CD4-positive, alpha-beta T cell (primary cell): ENCODE measurements around the gene C9orf78. TPM values are rescaled to one million over a fixed set of nuclear protein-coding genes. Genes with fewer than 3 reads are reported as not detected.

Experiments
- ATAC-seq: fragments of 200-7000 bp; cut with Tn5 transposase; one replicate; pipeline ENCODE4 v1.10.0; 2022; ENCODE audit warnings: mild to moderate bottlenecking; ENCODE audit not compliant: poor library complexity
- CTCF ChIA-PET: fragments of 350-600 bp; sonication (Branson Sonifier 250); formaldehyde crosslinking; loops from one replicate; lab custom pipeline; 2021; ENCODE audit warnings: antibody characterized with exemption, inconsistent platforms; lab: Charles Lee
- POLR2A ChIA-PET: fragments of 350-600 bp; sonication (Branson Sonifier 250); formaldehyde crosslinking; loops from one replicate; lab custom pipeline; 2021; ENCODE audit warnings: antibody characterized with exemption, inconsistent platforms; lab: Charles Lee
- DNase-seq, 14 experiments: peaks; one replicate each; pipeline ENCODE4 v3.0.0-alpha.2; 2013 to 2020; ENCODE audit warnings: mixed read lengths in 2 of 14
- H3K27ac ChIP-seq, 2 donors: one replicate each; pipeline versions ENCODE4 v1.5.1 to v1.7.0; 2013; ENCODE audit warnings: low read length in 2 of 2, low read depth in 1 of 2, mild to moderate bottlenecking in 1 of 2
- H3K27me3 ChIP-seq, 2 experiments: 1 replicate in 1 of 2; 2 replicates in 1 of 2; pipeline versions ENCODE4 v1.6.1 to v1.7.0; 2013; ENCODE audit warnings: low read length in 2 of 2, control low read depth in 1 of 2, mild to moderate bottlenecking in 1 of 2, moderate library complexity in 1 of 2; ENCODE audit not compliant: insufficient read depth in 2 of 2, control insufficient read depth in 1 of 2
- H3K36me3 ChIP-seq: one replicate; pipeline ENCODE4 v1.6.1; 2013; ENCODE audit warnings: low read length, control low read depth; ENCODE audit not compliant: insufficient read depth
- H3K4me1 ChIP-seq: one replicate; pipeline ENCODE4 v1.6.1; 2013; ENCODE audit warnings: low read length, control low read depth; ENCODE audit not compliant: insufficient read depth
- H3K4me3 ChIP-seq: one replicate; pipeline ENCODE4 v1.5.1; 2013; ENCODE audit warnings: mild to moderate bottlenecking, low read length, moderate library complexity
- H3K9me3 ChIP-seq, 2 experiments: 1 replicate in 1 of 2; 2 replicates in 1 of 2; pipeline versions ENCODE4 v1.6.1 to v1.7.0; 2013; ENCODE audit warnings: low read length in 2 of 2, mild to moderate bottlenecking in 2 of 2, control low read depth in 1 of 2, moderate library complexity in 1 of 2; ENCODE audit not compliant: control insufficient read depth in 1 of 2, insufficient read depth in 1 of 2
- H3K27ac Mint-ChIP-seq: one replicate; pipeline ENCODE4 v1.8.0; 2020; ENCODE audit warnings: mixed read lengths
- H3K27me3 Mint-ChIP-seq: one replicate; pipeline ENCODE4 v1.8.0; 2021; ENCODE audit warnings: mixed read lengths
- H3K36me3 Mint-ChIP-seq: one replicate; pipeline ENCODE4 v1.8.0; 2021; ENCODE audit warnings: low read depth, mixed read lengths
- H3K4me1 Mint-ChIP-seq: one replicate; pipeline ENCODE4 v1.8.0; 2021; ENCODE audit warnings: low read depth, mixed read lengths
- H3K4me3 Mint-ChIP-seq: one replicate; pipeline ENCODE4 v1.8.0; 2020; ENCODE audit warnings: mild to moderate bottlenecking, mixed read lengths
- H3K9me3 Mint-ChIP-seq: one replicate; pipeline ENCODE4 v1.8.0; 2020; ENCODE audit warnings: mixed read lengths
- intact Hi-C, 2 experiments: fragments of 100-400 bp; cut with DNase I in 1 of 2; cut with micrococcal nuclease in 1 of 2; formaldehyde crosslinking; loops; one replicate each; pipeline versions ENCODE4 v1.15.1 to v1.9.0; 2023 to 2025; cut with DNase I, micrococcal nuclease
- total RNA-seq, 174 experiments: library from RNA in 2 of 174; stranded (reverse) in 2 of 174; gene quantifications; one replicate each; pipeline ENCODE4 v1.2.3 and lab custom pipeline; 2021 to 2026
- TF ChIP-seq, protein P1 (sequence below): fragments of 200-600 bp; IDR thresholded peaks from one replicate; pipeline ENCODE4 v1.8.0; 2022; ENCODE audit warnings: antibody characterized with exemption, mild to moderate bottlenecking

The C9orf78 gene
- total RNA-seq, 2 experiments from 2014 or later = 145 to 159 TPM

DNA sequence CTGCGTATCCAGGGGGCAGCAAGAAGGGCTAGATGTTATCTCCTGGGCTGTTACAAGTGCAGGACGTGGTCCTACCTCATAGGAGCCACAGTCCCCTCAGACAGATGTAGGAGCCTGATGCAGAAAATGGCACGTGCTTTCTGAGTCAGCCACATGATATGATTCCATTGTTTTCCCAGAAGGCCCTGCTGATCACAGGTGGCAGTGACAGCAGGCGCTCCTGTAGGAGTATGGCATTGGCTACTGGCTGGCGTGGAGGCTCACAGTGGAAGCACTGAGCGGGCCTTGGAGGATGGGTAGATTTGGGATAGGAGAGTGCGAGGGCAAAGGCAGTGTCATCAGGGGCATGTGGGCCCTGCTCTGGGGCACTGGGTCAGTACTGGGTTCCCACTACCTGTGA is 22.1 kb upstream of the C9orf78 start:
- H3K4me3 Mint-ChIP-seq = no peak overlapping the region
- ChIA-PET POLR2A (no interaction called here), CTCF (no interaction called here)
- H3K9me3 ChIP-seq = no peaks in the 10 kb centered on the region
- no peak overlapping the region for H3K4me3 ChIP-seq
- H3K4me1 ChIP-seq = peaks cover 80% of the 10 kb centered on the region
- no peak overlapping the region for H3K27ac ChIP-seq
- peaks cover 93% of the 10 kb centered on the region for H3K36me3 ChIP-seq
- peaks cover 88% of the 10 kb centered on the region for H3K36me3 Mint-ChIP-seq
- H3K9me3 Mint-ChIP-seq = no peaks in the 10 kb centered on the region
- H3K27ac Mint-ChIP-seq = peak overlapping the region; percentile 69
- no peak for ATAC-seq
- no peaks in the 10 kb centered on the region for H3K27me3 ChIP-seq
- peaks cover 51% of the 10 kb centered on the region for H3K4me1 Mint-ChIP-seq
- TF ChIP-seq, protein P1, sequence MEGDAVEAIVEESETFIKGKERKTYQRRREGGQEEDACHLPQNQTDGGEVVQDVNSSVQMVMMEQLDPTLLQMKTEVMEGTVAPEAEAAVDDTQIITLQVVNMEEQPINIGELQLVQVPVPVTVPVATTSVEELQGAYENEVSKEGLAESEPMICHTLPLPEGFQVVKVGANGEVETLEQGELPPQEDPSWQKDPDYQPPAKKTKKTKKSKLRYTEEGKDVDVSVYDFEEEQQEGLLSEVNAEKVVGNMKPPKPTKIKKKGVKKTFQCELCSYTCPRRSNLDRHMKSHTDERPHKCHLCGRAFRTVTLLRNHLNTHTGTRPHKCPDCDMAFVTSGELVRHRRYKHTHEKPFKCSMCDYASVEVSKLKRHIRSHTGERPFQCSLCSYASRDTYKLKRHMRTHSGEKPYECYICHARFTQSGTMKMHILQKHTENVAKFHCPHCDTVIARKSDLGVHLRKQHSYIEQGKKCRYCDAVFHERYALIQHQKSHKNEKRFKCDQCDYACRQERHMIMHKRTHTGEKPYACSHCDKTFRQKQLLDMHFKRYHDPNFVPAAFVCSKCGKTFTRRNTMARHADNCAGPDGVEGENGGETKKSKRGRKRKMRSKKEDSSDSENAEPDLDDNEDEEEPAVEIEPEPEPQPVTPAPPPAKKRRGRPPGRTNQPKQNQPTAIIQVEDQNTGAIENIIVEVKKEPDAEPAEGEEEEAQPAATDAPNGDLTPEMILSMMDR = no peak
- intact Hi-C loops = no loop called here
- H3K27me3 Mint-ChIP-seq = no peaks in the 10 kb centered on the region
- DNase-seq = no peak

DNA sequence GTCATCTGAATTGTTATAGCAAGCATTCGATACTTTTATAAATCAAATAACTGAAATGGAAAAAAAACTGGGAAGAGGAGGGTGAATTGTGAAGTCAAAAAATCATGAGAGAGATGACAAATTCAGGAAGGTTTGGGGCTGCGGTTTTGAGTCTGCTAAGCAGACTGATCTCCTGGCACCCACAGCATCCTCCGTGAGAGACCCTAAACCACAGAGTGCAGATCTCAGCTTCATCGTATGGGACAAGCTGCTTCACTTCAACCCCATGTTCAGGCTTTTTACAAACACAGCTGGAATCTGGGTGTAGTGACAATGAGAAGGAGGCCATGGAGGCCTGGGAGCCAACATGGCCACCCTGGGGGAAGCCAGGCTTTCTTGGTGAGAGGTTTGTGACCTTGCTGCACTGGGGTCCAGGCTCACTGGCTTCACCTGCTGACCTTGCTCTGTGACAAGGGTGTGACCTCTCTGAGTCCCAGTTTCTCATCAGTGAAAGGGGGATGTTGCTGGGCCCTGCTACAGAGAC is 19.6 kb upstream of the C9orf78 start:
- Mint-ChIP-seq H3K4me1 (peaks cover 54% of the 10 kb centered on the region), H3K9me3 (no peaks in the 10 kb centered on the region), H3K27ac (peak overlapping the region; percentile 75), H3K4me3 (peak overlapping the region; percentile 43), H3K36me3 (peaks cover 94% of the 10 kb centered on the region), H3K27me3 (no peaks in the 10 kb centered on the region)
- Histone ChIP-seq H3K9me3 (no peaks in the 10 kb centered on the region), H3K36me3 (peaks cover 96% of the 10 kb centered on the region), H3K4me1 (peaks cover 55% of the 10 kb centered on the region), H3K27ac (no peak overlapping the region), H3K4me3 (no peak overlapping the region), H3K27me3 (no peaks in the 10 kb centered on the region)
- ATAC-seq = peak; percentile 75
- TF ChIP-seq, protein P1 = no peak
- ChIA-PET POLR2A (interaction anchor here (0.6 to 1.4 kb wide), 5 partner anchors 11 to 108 kb away, joined by 3 to 4 read pairs (median 3); no protein-coding TSS in a partner anchor), CTCF (no interaction called here)
- peak in 5 of 14 experiments; percentile 33 to 56 (median 46) for DNase-seq
- intact Hi-C loops = no loop called here

DNA sequence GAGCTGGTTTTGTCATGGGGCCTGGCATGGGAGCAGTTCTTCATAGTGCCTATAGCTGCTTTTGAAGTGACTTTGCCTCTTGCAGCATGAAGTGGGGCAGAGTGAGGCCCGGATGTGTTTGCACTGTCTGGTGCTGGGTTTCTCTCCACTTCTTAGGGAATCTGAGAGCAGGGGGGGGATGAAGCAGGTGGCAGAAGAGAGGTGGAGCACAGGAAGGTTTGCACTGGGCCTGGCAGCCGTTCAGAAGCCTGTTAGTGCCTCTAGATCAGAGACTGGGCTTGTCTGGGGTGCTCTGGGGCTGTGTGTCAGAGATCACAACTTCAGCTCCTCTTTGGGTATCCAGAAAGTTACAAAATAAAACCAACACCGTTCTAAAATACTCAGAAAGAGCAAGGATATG is 18.5 kb upstream of the C9orf78 start:
- POLR2A ChIA-PET = interaction anchor here (1.0 to 1.4 kb wide), 2 partner anchors 15 to 109 kb away, joined by 3 read pairs; no protein-coding TSS in a partner anchor
- H3K4me3 ChIP-seq = no peak overlapping the region
- H3K27me3 Mint-ChIP-seq = no peaks in the 10 kb centered on the region

More for the DNA sequence above, 18.5 kb upstream of the C9orf78 start:
- CTCF ChIA-PET = no interaction called here
- no peak for ATAC-seq
- no peak for DNase-seq
- intact Hi-C loops = no loop called here
- Histone ChIP-seq H3K27ac (no peak overlapping the region), H3K27me3 (no peaks in the 10 kb centered on the region), H3K4me1 (peaks cover 52% of the 10 kb centered on the region), H3K36me3 (peaks cover 98% of the 10 kb centered on the region), H3K9me3 (no peaks in the 10 kb centered on the region)
- H3K9me3 Mint-ChIP-seq = no peaks in the 10 kb centered on the region
- peaks cover 96% of the 10 kb centered on the region for H3K36me3 Mint-ChIP-seq
- peaks cover 53% of the 10 kb centered on the region for H3K4me1 Mint-ChIP-seq
- peak overlapping the region; percentile 75 for H3K27ac Mint-ChIP-seq
- TF ChIP-seq, protein P1 = no peak
- H3K4me3 Mint-ChIP-seq = no peak overlapping the region
